Measurements from ENCODE around the gene RAB28. TPM values are rescaled to one million over a fixed set of nuclear protein-coding genes. Genes with fewer than 3 reads are reported as not detected.

The RAB28 gene
- total RNA-seq, 1 donor from 2014 or later, result 16.2 TPM

DNA sequence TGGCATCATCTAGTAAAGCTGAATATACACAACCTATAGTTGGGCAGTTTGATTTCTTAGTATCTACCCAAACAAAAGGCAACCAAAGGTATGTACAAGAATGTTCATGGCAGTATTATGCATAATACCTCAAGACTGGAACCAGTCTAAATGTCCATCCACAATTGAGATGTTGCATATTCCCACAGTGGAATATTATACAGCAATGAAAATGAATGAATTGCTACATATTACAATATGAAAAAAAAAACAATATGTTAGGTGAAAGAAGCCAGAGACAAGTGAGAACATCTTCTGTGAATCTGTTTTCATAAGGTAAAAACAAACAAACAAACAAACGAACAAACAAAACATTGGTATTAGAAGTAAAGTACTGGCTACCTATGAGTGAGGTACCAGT lies 11.6 kb upstream of the RAB28 start:
- no peaks in the 10 kb centered on the region for H3K36me3 Mint-ChIP-seq (ENCODE audit: unreplicated experiment)
- no peak overlapping the region for H3K4me3 Mint-ChIP-seq (ENCODE audit: unreplicated experiment)
- H3K27me3 Mint-ChIP-seq (ENCODE audit: unreplicated experiment), result peaks cover 49% of the 10 kb centered on the region
- H3K9me3 Mint-ChIP-seq (ENCODE audit: unreplicated experiment), result no peaks in the 10 kb centered on the region
- TF ChIP-seq, protein P1, sequence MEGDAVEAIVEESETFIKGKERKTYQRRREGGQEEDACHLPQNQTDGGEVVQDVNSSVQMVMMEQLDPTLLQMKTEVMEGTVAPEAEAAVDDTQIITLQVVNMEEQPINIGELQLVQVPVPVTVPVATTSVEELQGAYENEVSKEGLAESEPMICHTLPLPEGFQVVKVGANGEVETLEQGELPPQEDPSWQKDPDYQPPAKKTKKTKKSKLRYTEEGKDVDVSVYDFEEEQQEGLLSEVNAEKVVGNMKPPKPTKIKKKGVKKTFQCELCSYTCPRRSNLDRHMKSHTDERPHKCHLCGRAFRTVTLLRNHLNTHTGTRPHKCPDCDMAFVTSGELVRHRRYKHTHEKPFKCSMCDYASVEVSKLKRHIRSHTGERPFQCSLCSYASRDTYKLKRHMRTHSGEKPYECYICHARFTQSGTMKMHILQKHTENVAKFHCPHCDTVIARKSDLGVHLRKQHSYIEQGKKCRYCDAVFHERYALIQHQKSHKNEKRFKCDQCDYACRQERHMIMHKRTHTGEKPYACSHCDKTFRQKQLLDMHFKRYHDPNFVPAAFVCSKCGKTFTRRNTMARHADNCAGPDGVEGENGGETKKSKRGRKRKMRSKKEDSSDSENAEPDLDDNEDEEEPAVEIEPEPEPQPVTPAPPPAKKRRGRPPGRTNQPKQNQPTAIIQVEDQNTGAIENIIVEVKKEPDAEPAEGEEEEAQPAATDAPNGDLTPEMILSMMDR (IDR thresholded peaks at IDR 0.05), result no peak
- H3K4me1 Mint-ChIP-seq (ENCODE audit: unreplicated experiment), result no peaks in the 10 kb centered on the region
- DNase-seq (ENCODE audit: extremely low spot score, unreplicated experiment), result no peak
- no peak overlapping the region for H3K27ac Mint-ChIP-seq (ENCODE audit: unreplicated experiment)

DNA sequence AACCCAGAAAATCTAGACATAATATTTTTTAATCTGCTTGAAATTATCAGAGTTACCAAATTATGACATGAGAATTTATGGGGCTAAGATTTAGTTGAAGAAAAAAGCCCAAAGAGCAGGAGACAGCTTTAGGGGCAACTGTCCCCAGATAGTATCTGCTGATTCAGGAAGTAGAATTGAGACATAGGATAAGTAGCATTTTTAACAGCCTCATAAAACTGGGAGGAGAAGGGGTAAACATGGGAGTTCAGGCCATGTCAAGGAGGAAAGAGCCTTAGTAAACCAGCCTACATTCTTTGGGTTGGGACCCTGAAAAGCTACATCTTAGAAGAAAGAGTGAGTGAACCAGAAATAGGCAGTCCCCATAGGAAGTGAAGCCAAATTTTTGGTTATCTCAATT lies 9.7 kb upstream of the RAB28 start:
- TF ChIP-seq, protein P1 (IDR thresholded peaks at IDR 0.05), result no peak
- Mint-ChIP-seq H3K27ac (ENCODE audit: unreplicated experiment) (no peak overlapping the region), H3K4me1 (ENCODE audit: unreplicated experiment) (no peaks in the 10 kb centered on the region), H3K9me3 (ENCODE audit: unreplicated experiment) (peaks cover 3% of the 10 kb centered on the region), H3K36me3 (ENCODE audit: unreplicated experiment) (no peaks in the 10 kb centered on the region), H3K27me3 (ENCODE audit: unreplicated experiment) (peaks cover 48% of the 10 kb centered on the region), H3K4me3 (ENCODE audit: unreplicated experiment) (no peak overlapping the region)
- no peak for DNase-seq (ENCODE audit: extremely low spot score, unreplicated experiment)

DNA sequence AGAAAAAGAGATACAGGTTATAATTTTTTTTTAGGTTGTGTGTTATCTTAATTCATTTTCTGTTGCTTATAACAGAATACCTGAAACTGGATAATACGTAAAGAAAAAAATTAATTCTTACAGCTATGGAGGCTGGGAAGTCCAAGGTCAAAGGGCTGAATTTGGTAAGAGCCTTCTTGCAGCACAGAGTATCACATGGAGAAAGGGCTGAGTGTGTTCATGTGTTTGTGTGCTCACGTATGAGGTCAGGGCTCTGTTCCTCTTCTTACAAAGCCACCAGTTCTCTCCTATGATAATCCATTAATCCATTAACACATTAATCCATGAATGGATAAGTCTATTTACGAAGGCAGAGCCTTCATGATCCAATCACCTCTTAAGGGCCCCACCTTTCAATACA lies 8.6 kb upstream of the RAB28 start:
- Mint-ChIP-seq H3K27me3 (ENCODE audit: unreplicated experiment) (peaks cover 45% of the 10 kb centered on the region), H3K36me3 (ENCODE audit: unreplicated experiment) (no peaks in the 10 kb centered on the region), H3K4me3 (ENCODE audit: unreplicated experiment) (no peak overlapping the region), H3K27ac (ENCODE audit: unreplicated experiment) (no peak overlapping the region), H3K4me1 (ENCODE audit: unreplicated experiment) (no peaks in the 10 kb centered on the region), H3K9me3 (ENCODE audit: unreplicated experiment) (peaks cover 4% of the 10 kb centered on the region)
- TF ChIP-seq, protein P1 (IDR thresholded peaks at IDR 0.05), result no peak
- no peak for DNase-seq (ENCODE audit: extremely low spot score, unreplicated experiment)

DNA sequence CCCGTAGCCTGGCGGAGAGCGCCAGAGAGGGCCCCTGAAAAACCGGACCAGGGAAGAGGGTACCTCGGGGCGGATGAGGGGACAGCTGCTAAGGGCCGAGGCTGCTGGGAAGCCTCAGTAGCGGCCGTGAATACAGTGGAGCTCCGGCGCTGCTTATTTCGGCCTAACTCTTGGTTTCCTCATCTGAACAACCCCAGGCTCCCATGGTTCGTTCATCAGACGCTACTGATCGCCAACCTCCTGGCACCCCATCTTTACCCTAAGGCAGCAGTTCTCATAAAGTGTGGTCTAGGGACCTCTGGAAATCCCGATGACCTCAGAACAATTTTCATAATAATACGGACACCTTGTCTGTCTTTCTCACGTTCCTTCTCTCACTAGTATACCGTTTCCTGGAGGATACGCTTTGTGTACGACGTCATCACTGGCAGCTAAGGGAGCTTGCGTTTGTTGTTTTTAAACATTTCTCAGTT lies 645 bp upstream of the RAB28 start:
- Mint-ChIP-seq H3K36me3 (ENCODE audit: unreplicated experiment) (no peaks in the 10 kb centered on the region), H3K9me3 (ENCODE audit: unreplicated experiment) (peaks cover 4% of the 10 kb centered on the region), H3K27ac (ENCODE audit: unreplicated experiment) (peak overlapping the region; percentile 100), H3K4me3 (ENCODE audit: unreplicated experiment) (peak overlapping the region; percentile 92), H3K4me1 (ENCODE audit: unreplicated experiment) (peaks cover 28% of the 10 kb centered on the region), H3K27me3 (ENCODE audit: unreplicated experiment) (peaks cover 16% of the 10 kb centered on the region)
- TF ChIP-seq, protein P1 (IDR thresholded peaks at IDR 0.05), result no peak
- DNase-seq (ENCODE audit: extremely low spot score, unreplicated experiment), result no peak

DNA sequence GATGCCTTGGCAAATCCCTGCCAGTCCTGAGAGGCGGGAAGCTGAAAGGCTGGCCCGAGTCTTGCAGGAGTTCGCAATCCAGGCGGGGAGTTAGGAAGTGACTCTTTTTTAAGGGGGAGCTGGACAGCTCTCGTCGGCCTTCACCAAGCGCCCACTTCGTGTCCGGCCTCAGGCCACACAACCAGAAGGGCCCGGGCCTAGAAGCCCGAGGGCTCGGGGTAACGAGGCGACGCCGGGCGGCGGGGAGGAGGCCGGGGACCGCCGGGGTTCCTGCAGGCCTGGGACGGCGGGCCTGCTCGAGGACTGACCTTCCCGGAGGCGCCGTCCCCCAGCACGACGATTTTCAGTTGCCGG lies 395 bp downstream of the RAB28 start:
- peaks cover under 1% of the 10 kb centered on the region for H3K9me3 Mint-ChIP-seq (ENCODE audit: unreplicated experiment)
- H3K36me3 Mint-ChIP-seq (ENCODE audit: unreplicated experiment), result no peaks in the 10 kb centered on the region
- no peak for DNase-seq (ENCODE audit: extremely low spot score, unreplicated experiment)
- H3K27ac Mint-ChIP-seq (ENCODE audit: unreplicated experiment), result peak overlapping the region; percentile 100
- H3K27me3 Mint-ChIP-seq (ENCODE audit: unreplicated experiment), result peaks cover 8% of the 10 kb centered on the region
- TF ChIP-seq, protein P1 (IDR thresholded peaks at IDR 0.05), result no peak
- H3K4me3 Mint-ChIP-seq (ENCODE audit: unreplicated experiment), result peak overlapping the region; percentile 92
- peaks cover 28% of the 10 kb centered on the region for H3K4me1 Mint-ChIP-seq (ENCODE audit: unreplicated experiment)

Data from osteocyte (in vitro differentiated cells).